Neuronal stem cell (in vitro differentiated cells): ENCODE results near the gene STK32C.
A peak's percentile ranks its signal among the peaks of the same experiment; 100 is the strongest.

Experiments used
- DNase-seq: peaks from one replicate; pipeline ENCODE4 v3.0.0-alpha.2; 2013; ENCODE audit warnings: low spot score
- H2AFZ ChIP-seq: one replicate; pipeline ENCODE4 v1.6.1; 2013; ENCODE audit warnings: mild to moderate bottlenecking, low read length, inconsistent platforms
- H2AK5ac ChIP-seq: 2 replicates; pipeline ENCODE4 v1.6.1; 2013; ENCODE audit warnings: low read depth, mild to moderate bottlenecking, inconsistent platforms, low read length, moderate library complexity, mixed read lengths
- H2BK120ac ChIP-seq: 2 replicates; pipeline ENCODE4 v1.6.1; 2013; ENCODE audit warnings: low read depth, mild to moderate bottlenecking, inconsistent platforms, low read length, moderate library complexity, mixed read lengths
- H2BK12ac ChIP-seq: one replicate; pipeline ENCODE4 v1.6.1; 2013; ENCODE audit warnings: low read length, inconsistent platforms
- H2BK15ac ChIP-seq: 2 replicates; pipeline ENCODE4 v1.6.1; 2013; ENCODE audit warnings: mild to moderate bottlenecking, low read length, inconsistent platforms, mixed read lengths
- H2BK5ac ChIP-seq: one replicate; pipeline ENCODE4 v1.6.1; 2013; ENCODE audit warnings: inconsistent platforms, mild to moderate bottlenecking, low read length, moderate library complexity
- H3K14ac ChIP-seq: one replicate; pipeline ENCODE4 v1.6.1; 2013; ENCODE audit warnings: low read length, inconsistent platforms
- H3K18ac ChIP-seq: 2 replicates; pipeline ENCODE4 v1.6.1; 2013; ENCODE audit warnings: low read length, inconsistent platforms
- H3K23ac ChIP-seq: 2 replicates; pipeline ENCODE4 v1.6.1; 2013; ENCODE audit warnings: low read depth, mild to moderate bottlenecking, mixed read lengths, low read length, inconsistent platforms; ENCODE audit not compliant: poor library complexity
- H3K27ac ChIP-seq: replicated peaks from 3 replicates; pipeline ENCODE4 v1.5.1; 2013; ENCODE audit warnings: low read length, inconsistent platforms
- H3K27me3 ChIP-seq, 3 experiments: 2 replicates each; pipeline ENCODE4 v1.6.1; 2013; ENCODE audit warnings: low read length in 3 of 3, mild to moderate bottlenecking in 2 of 3, inconsistent platforms in 1 of 3, low read depth in 1 of 3, mixed read lengths in 1 of 3, moderate library complexity in 1 of 3; ENCODE audit not compliant: control insufficient read depth in 3 of 3, insufficient read depth in 3 of 3
- H3K36me3 ChIP-seq, 2 donors: replicated peaks in 1 of 2; 2 replicates each; pipeline ENCODE4 v1.6.1; 2013; ENCODE audit warnings: low read length in 2 of 2; ENCODE audit not compliant: control insufficient read depth in 2 of 2, insufficient read depth in 2 of 2
- H3K4ac ChIP-seq: 2 replicates; pipeline ENCODE4 v1.6.1; 2013; ENCODE audit warnings: inconsistent platforms, mild to moderate bottlenecking, low read length, moderate library complexity
- H3K4me1 ChIP-seq, 2 donors: 1 replicate in 1 of 2; 2 replicates in 1 of 2; pipeline ENCODE4 v1.6.1; 2013; ENCODE audit warnings: low read length in 2 of 2, low read depth in 1 of 2; ENCODE audit not compliant: control insufficient read depth in 2 of 2, insufficient read depth in 1 of 2
- H3K4me2 ChIP-seq: one replicate; pipeline ENCODE4 v1.6.1; 2013; ENCODE audit warnings: mild to moderate bottlenecking, low read length, inconsistent platforms; ENCODE audit not compliant: insufficient read depth, poor library complexity, severe bottlenecking
- H3K4me3 ChIP-seq, 2 donors: 2 replicates each; pipeline ENCODE4 v1.5.1; 2013; ENCODE audit warnings: low read length in 2 of 2, mild to moderate bottlenecking in 2 of 2, inconsistent platforms in 1 of 2, moderate library complexity in 1 of 2
- H3K79me1 ChIP-seq: one replicate; pipeline ENCODE4 v1.6.1; 2013; ENCODE audit warnings: low read depth, mild to moderate bottlenecking, inconsistent platforms, low read length, moderate library complexity
- H3K9ac ChIP-seq: one replicate; pipeline ENCODE4 v1.6.1; 2013; ENCODE audit warnings: mild to moderate bottlenecking, low read depth, low read length, inconsistent platforms; ENCODE audit not compliant: poor library complexity
- H3K9me3 ChIP-seq, 2 donors: replicated peaks in 1 of 2; 2 replicates each; pipeline versions ENCODE3 to v1.6.1; 2013; ENCODE audit warnings: low read length in 2 of 2, mild to moderate bottlenecking in 2 of 2, inconsistent platforms in 1 of 2, low read depth in 1 of 2, mixed read lengths in 1 of 2, moderate library complexity in 1 of 2; ENCODE audit not compliant: control insufficient read depth in 2 of 2, insufficient read depth in 1 of 2
- H4K8ac ChIP-seq: one replicate; pipeline ENCODE4 v1.6.1; 2013; ENCODE audit warnings: low read depth, mild to moderate bottlenecking, inconsistent platforms, low read length, moderate library complexity
- H4K91ac ChIP-seq: one replicate; pipeline ENCODE4 v1.6.1; 2013; ENCODE audit warnings: low read length, low read depth, mild to moderate bottlenecking, inconsistent platforms; ENCODE audit not compliant: poor library complexity
- WGBS, 2 donors: extraction: QIAGEN DNeasy Blood & Tissue Kit; methylation state at CpG; one replicate each; pipeline ENCODE4 v1.1.7; 2013; ENCODE audit warnings: missing lambda C conversion rate in 2 of 2, mixed read lengths in 1 of 2; ENCODE audit not compliant: insufficient read length in 2 of 2, insufficient replicate concordance in 1 of 2; ENCODE audit errors: extremely low coverage in 2 of 2; 5-methylcytosine and 5-hydroxymethylcytosine counted together

STK32C gene

DNA sequence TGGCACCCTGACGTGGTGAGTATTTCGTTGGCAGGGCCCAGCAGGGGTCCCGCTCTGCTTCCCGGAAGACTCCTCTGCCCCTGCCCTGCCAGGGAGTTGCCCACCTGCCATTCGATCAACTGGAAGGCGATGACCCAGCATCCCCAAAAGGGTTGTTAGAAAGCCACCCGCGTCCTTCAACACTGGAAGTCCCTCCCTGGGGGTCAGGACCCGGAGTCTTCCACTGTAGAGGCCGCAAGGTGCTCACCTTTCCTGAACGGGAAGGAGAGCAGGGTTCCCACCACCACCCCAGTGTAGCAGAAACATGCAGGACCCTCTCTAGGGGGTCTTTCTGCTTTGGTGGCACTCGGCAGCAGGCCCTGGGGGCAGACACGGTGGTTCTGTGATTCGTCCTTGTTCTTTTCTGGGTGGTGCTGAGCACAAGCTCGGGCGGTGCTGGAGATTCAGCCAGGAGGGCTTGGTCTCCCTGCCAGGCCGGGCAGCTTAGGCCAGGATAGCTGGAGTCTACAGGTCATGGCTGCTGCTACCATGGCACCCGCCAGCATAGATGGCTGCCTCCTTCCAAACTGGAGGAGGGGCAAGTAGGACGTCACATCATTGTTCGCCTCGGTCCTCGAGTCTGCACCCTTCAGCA lies 140.6 kb downstream of the STK32C start:
- H3K27ac ChIP-seq = no peak overlapping the region
- peak overlapping the region; percentile 26 for H2BK15ac ChIP-seq
- H3K4me2 ChIP-seq = no peak overlapping the region
- H3K23ac ChIP-seq = no peak overlapping the region
- H2BK12ac ChIP-seq = peak overlapping the region; percentile 22
- H3K9me3 ChIP-seq = peaks cover 0 to 2% of the 10 kb centered on the region in 2 donors
- no peak overlapping the region for H4K91ac ChIP-seq
- H3K36me3 ChIP-seq = no peaks in the 10 kb centered on the region
- no peak overlapping the region for H3K4me3 ChIP-seq
- H2AFZ ChIP-seq = no peak overlapping the region
- H2BK5ac ChIP-seq = no peak overlapping the region
- DNase-seq = no peak
- no peak overlapping the region for H4K8ac ChIP-seq
- peak overlapping the region; percentile 64 for H3K18ac ChIP-seq
- H3K4ac ChIP-seq = no peak overlapping the region
- H3K14ac ChIP-seq = no peak overlapping the region
- peaks cover 0 to 24% (median 0%) of the 10 kb centered on the region in 3 experiments for H3K27me3 ChIP-seq
- no peak overlapping the region for H3K9ac ChIP-seq
- H2AK5ac ChIP-seq = peak overlapping the region; percentile 56
- WGBS, 2 donors = no CpG with 5 or more reads among the region's 22 CpGs
- H3K4me1 ChIP-seq = peaks cover 0 to 9% of the 10 kb centered on the region in 2 donors
- H2BK120ac ChIP-seq = no peak overlapping the region
- peaks cover 2% of the 10 kb centered on the region for H3K79me1 ChIP-seq

- Histone ChIP-seq H3K9me3 (peaks cover 0 to 2% of the 10 kb centered on the region in 2 donors), H2BK12ac (no peak overlapping the region), H3K4me3 (no peak overlapping the region), H2BK5ac (no peak overlapping the region), H2AK5ac (no peak overlapping the region), H3K18ac (no peak overlapping the region), H3K14ac (no peak overlapping the region), H3K4me1 (peaks cover 0 to 9% of the 10 kb centered on the region in 2 donors), H2AFZ (no peak overlapping the region), H3K27ac (no peak overlapping the region), H3K4ac (no peak overlapping the region), H3K79me1 (peaks cover 2% of the 10 kb centered on the region), H4K91ac (no peak overlapping the region), H3K23ac (no peak overlapping the region), H3K9ac (no peak overlapping the region), H2BK15ac (no peak overlapping the region), H2BK120ac (no peak overlapping the region), H4K8ac (no peak overlapping the region), H3K4me2 (no peak overlapping the region), H3K36me3 (no peaks in the 10 kb centered on the region), H3K27me3 (peaks cover 0 to 24% (median 0%) of the 10 kb centered on the region in 3 experiments)
- WGBS, 2 donors = no CpG with 5 or more reads among the region's 23 CpGs
- no peak for DNase-seq
Measured at GRCh38 chr10:132166216-132166950, 141.4 kb downstream of the STK32C start.

GRCh38 chr10:132165416-132165980 lies 142.3 kb downstream of the STK32C start:
- peaks cover 0 to 9% of the 10 kb centered on the region in 2 donors for H3K4me1 ChIP-seq
- peak overlapping the region; percentile 61 for H2BK120ac ChIP-seq
- peak overlapping the region; percentile 38 for H3K18ac ChIP-seq
- no peak overlapping the region for H2AFZ ChIP-seq
- no peak overlapping the region for H2BK12ac ChIP-seq
- no peak overlapping the region for H3K23ac ChIP-seq
- H3K4me3 ChIP-seq = no peak overlapping the region
- no peak overlapping the region for H3K9ac ChIP-seq
- H2AK5ac ChIP-seq = peak overlapping the region; percentile 70
- no peak overlapping the region for H3K4me2 ChIP-seq
- peaks cover 2% of the 10 kb centered on the region for H3K79me1 ChIP-seq
- no peak for DNase-seq
- no peak overlapping the region for H2BK15ac ChIP-seq
- no peak overlapping the region for H3K14ac ChIP-seq
- H2BK5ac ChIP-seq = no peak overlapping the region
- peaks cover 0 to 24% (median 0%) of the 10 kb centered on the region in 3 experiments for H3K27me3 ChIP-seq
- no peak overlapping the region for H3K4ac ChIP-seq
- H3K27ac ChIP-seq = no peak overlapping the region
- H3K9me3 ChIP-seq = peaks cover 0 to 2% of the 10 kb centered on the region in 2 donors
- no peak overlapping the region for H4K91ac ChIP-seq
- H4K8ac ChIP-seq = no peak overlapping the region
- no peaks in the 10 kb centered on the region for H3K36me3 ChIP-seq
- WGBS, 2 donors = no CpG with 5 or more reads among the region's 21 CpGs

DNA sequence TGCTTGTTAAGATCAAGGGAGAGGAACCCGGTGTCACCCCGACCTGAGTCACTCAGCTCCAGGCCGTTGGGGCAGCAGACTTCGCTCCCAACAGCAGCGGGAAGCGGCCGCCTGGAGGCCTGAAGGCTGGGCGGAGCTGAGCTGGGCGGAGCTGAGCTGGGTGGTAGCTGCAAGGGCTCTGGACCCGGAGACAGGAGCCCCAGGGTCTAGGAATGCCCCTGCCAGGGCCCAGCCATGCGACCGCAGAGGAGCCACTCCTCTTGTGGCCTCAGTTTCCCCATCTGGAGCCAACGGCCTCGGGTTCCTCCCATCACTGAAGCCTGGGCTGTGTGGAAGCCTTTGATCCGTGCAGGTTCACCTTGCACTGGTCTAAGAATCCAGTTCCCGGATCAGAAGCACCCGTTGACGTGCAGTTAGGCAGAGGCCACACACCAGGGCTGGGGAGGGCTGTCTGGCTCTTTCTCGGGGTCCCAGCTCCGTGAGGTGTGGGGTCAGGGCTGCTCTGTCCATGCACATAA lies 142.9 kb downstream of the STK32C start:
- Histone ChIP-seq H2BK120ac (no peak overlapping the region), H2AFZ (no peak overlapping the region), H3K4me1 (peaks cover 0 to 9% of the 10 kb centered on the region in 2 donors), H3K9ac (no peak overlapping the region), H3K27me3 (peaks cover 0 to 24% (median 0%) of the 10 kb centered on the region in 3 experiments), H3K18ac (peak overlapping the region; percentile 38), H3K9me3 (peaks cover 0 to 2% of the 10 kb centered on the region in 2 donors), H2BK12ac (no peak overlapping the region), H4K8ac (no peak overlapping the region), H3K4me3 (no peak overlapping the region), H3K27ac (no peak overlapping the region), H3K79me1 (peaks cover 2% of the 10 kb centered on the region), H3K4ac (no peak overlapping the region), H2BK15ac (no peak overlapping the region), H3K23ac (no peak overlapping the region), H3K36me3 (no peaks in the 10 kb centered on the region), H3K14ac (no peak overlapping the region), H2BK5ac (no peak overlapping the region), H3K4me2 (no peak overlapping the region), H2AK5ac (peak overlapping the region; percentile 70), H4K91ac (no peak overlapping the region)
- no peak for DNase-seq
- WGBS, 2 donors = no CpG with 5 or more reads among the region's 20 CpGs
